H1 (cell line): ENCODE results near the gene GHRHR. TPM values are rescaled to one million over a fixed set of nuclear protein-coding genes. Genes with fewer than 3 reads are reported as not detected.

Experiments
- CHD7 ChIP-seq: fragments of 300-600 bp; sonication (generic); IDR thresholded peaks from 2 replicates; pipeline ENCODE4 v1.7.1; 2012; ENCODE audit warnings: low read length, moderate library complexity, mild to moderate bottlenecking, inconsistent platforms; ENCODE audit not compliant: insufficient replicate concordance
- POU5F1 ChIP-seq: IDR thresholded peaks from 2 replicates; pipeline ENCODE4 v1.6.1; 2011; ENCODE audit warnings: low read depth, mild to moderate bottlenecking, low read length, moderate library complexity
- polyA plus RNA-seq, 7 experiments: library from polyadenylated mRNA; depleted of rRNA in 3 of 7; stranded (reverse) in 5 of 7; unstranded in 2 of 7; fragments of >200 nt in 5 of 7; fragments of 200-250 nt in 2 of 7; gene quantifications; 1 replicate in 5 of 7; 2 replicates in 1 of 7; 4 replicates in 1 of 7; pipeline versions ENCODE4 v1.2.1 to v1.2.3, GENCODE V29; 2011 to 2013; ENCODE audit warnings: missing spikeins in 2 of 7, mixed read lengths in 2 of 7
- total RNA-seq: library from RNA; stranded (reverse); fragmentation: NEBNext Ultra II Directional; extraction: Animal tissue kit (Norgen Biotek cat#: 25700); gene quantifications from 2 replicates; pipeline ENCODE4 v1.2.1, GENCODE V29; 2021

GHRHR gene
- total and polyA plus RNA-seq, 2 of the 8 experiments (the other 6 are each of a cell fraction or from before 2014, with no cell fraction given) = 0.60 to 6.5 TPM

- TF ChIP-seq CHD7 (no peak), POU5F1 (no peak)
Measured at GRCh38 chr7:30989008-30989823, 25.5 kb downstream of the GHRHR start (continued).
